BLaER1 treated with 17β-estradiol and CSF1 and Interleukin-3, amounts not matched to agents 10 nM and 100 nM (cell line): Measurements from ENCODE around the gene SPC25.

Experiments used
- H3K27ac ChIP-seq, 11 experiments: shearing (Covaris generic); formaldehyde crosslinking; 2 replicates each; pipeline ENCODE4 v1.8.1; 2022
- H3K27me3 ChIP-seq, 11 experiments: shearing (Covaris generic); formaldehyde crosslinking; 2 replicates each; pipeline ENCODE4 v1.8.1; 2022
- H3K36me3 ChIP-seq, 11 experiments: shearing (Covaris generic); formaldehyde crosslinking; 2 replicates each; pipeline ENCODE4 v1.8.1; 2022
- H3K4me1 ChIP-seq, 10 experiments: shearing (Covaris generic); formaldehyde crosslinking; 2 replicates each; pipeline ENCODE4 v1.8.1; 2022
- H3K4me2 ChIP-seq, 11 experiments: shearing (Covaris generic); formaldehyde crosslinking; 2 replicates each; pipeline ENCODE4 v1.8.1; 2022
- H3K4me3 ChIP-seq, 10 experiments: shearing (Covaris generic); formaldehyde crosslinking; 2 replicates each; pipeline ENCODE4 v1.8.1; 2022
- H3K9ac ChIP-seq, 11 experiments: shearing (Covaris generic); formaldehyde crosslinking; 2 replicates each; pipeline ENCODE4 v1.8.1; 2022
- H3K9me3 ChIP-seq, 11 experiments: shearing (Covaris generic); formaldehyde crosslinking; replicated peaks in 1 of 11; 2 replicates each; pipeline ENCODE4 v1.8.1; 2022
- H4K20me1 ChIP-seq, 11 experiments: shearing (Covaris generic); formaldehyde crosslinking; 2 replicates each; pipeline ENCODE4 v1.8.1; 2022
- Cebpa-rat ChIP-seq, 11 experiments: shearing (Covaris generic); IDR thresholded peaks; 2 replicates each; pipeline ENCODE4 v1.8.1; 2022

SPC25 gene

DNA sequence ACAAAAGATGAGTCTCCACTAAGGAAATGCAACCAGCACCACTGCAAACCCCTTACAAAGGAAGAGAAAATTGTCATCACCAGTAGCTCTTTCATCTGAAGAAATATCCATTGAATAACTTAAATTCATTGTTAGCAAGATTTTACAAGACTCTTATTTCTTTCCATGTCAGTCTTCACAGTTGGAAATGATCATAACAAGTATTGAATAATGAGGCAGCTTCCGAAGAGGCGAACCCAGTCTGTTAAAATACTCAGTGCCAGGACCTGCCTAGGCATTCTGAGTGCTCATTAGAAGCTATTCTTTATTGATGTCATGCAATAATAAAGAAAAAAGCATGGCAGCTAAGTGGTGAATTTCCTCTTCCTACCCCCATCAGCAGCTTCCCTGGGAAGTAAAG lies 54.3 kb downstream of the SPC25 start:
- TF ChIP-seq Cebpa-rat (IDR thresholded peaks at IDR 0.05): no peak
- H3K9ac ChIP-seq: no peak overlapping the region
- H3K27ac ChIP-seq: no peak overlapping the region
- no peak overlapping the region for H3K4me2 ChIP-seq
- H3K27me3 ChIP-seq: no peaks in the 10 kb centered on the region
- no peaks in the 10 kb centered on the region for H3K4me1 ChIP-seq
- H3K4me3 ChIP-seq: no peak overlapping the region
- no peaks in the 10 kb centered on the region for H3K36me3 ChIP-seq
- H4K20me1 ChIP-seq: no peaks in the 10 kb centered on the region
- peaks cover 0 to 8% (median 0%) of the 10 kb centered on the region in 11 experiments; a peak in 5 of 22 replicates for H3K9me3 ChIP-seq

DNA sequence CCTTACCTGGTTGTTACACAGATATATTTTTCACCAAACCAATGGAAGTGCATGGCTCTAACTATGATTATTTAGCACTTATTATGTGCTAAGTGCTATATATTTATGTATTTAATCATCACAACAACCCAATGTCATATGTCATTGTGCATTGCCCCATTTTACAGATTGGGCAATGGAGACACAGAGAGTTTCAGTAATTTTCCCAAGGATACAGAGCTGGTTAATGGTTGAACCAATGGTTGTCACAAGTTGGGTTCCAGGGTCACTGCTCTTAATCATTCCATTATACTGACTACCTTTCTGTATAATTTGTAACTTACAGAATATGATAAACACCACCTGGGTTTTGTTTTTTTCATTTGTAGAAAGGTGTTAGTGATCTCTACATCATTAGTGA lies 58.6 kb downstream of the SPC25 start:
- no peak overlapping the region for H3K4me3 ChIP-seq
- no peak overlapping the region for H3K4me2 ChIP-seq
- H4K20me1 ChIP-seq: no peaks in the 10 kb centered on the region
- no peak overlapping the region for H3K9ac ChIP-seq
- H3K9me3 ChIP-seq: peaks cover 0 to 11% (median 0%) of the 10 kb centered on the region in 11 experiments; a peak in 5 of 22 replicates
- TF ChIP-seq Cebpa-rat (IDR thresholded peaks at IDR 0.05): no peak
- H3K27ac ChIP-seq: no peak overlapping the region
- no peaks in the 10 kb centered on the region for H3K36me3 ChIP-seq
- H3K27me3 ChIP-seq: no peaks in the 10 kb centered on the region
- no peaks in the 10 kb centered on the region for H3K4me1 ChIP-seq

DNA sequence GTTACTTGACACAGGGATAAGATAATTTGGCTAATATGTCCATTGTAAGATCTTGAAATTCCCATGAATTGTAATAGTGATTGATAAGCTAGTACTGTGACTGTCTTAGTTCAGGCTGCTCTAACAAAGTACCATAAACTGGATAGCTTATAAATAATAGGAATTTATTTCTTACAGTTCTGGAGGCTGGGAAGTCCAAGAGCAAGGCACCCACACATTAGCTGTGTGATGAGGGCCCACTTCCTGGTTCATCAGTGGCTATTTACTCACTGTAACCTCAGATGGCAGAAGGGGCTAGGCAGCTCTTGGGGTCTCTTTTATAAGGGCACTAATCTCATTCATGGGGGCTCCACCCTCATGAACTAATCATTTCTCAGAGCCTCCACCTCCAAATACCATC lies 59.3 kb downstream of the SPC25 start:
- H4K20me1 ChIP-seq: no peaks in the 10 kb centered on the region

DNA sequence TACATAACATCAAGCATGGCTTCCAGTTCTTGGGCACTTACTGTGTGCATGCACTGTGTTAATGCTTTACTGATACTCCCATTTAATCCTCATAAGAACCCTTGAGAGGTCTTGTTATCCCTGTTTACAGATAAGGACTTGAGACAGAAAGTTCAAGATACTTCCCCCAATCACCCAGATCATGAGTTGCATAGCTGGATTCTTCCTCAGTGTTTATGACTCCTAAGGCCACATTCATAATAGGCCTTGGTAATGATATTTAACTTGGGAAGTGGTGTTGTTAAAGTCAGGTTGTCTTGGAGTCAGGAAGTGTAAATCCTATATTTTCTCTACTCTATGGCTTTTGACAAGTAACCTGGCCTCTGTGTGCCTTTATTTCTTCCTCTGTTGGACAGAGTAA lies 65.1 kb downstream of the SPC25 start:
- no peaks in the 10 kb centered on the region for H3K27me3 ChIP-seq
- no peak overlapping the region for H3K27ac ChIP-seq
- no peaks in the 10 kb centered on the region for H3K36me3 ChIP-seq
- no peaks in the 10 kb centered on the region for H3K4me1 ChIP-seq
- no peak overlapping the region for H3K9ac ChIP-seq
- no peak for TF ChIP-seq Cebpa-rat (IDR thresholded peaks at IDR 0.05)
- H3K4me3 ChIP-seq: no peak overlapping the region
- H3K4me2 ChIP-seq: no peak overlapping the region
- H3K9me3 ChIP-seq: no peaks in the 10 kb centered on the region
- no peaks in the 10 kb centered on the region for H4K20me1 ChIP-seq

More for the DNA sequence above, 59.3 kb downstream of the SPC25 start:
- Histone ChIP-seq H3K4me1 (no peaks in the 10 kb centered on the region), H3K9me3 (peaks cover 0 to 11% (median 0%) of the 10 kb centered on the region in 11 experiments; a peak in 5 of 22 replicates), H3K36me3 (no peaks in the 10 kb centered on the region), H3K4me2 (no peak overlapping the region), H3K27me3 (no peaks in the 10 kb centered on the region), H3K9ac (no peak overlapping the region), H3K27ac (no peak overlapping the region), H3K4me3 (no peak overlapping the region)
- no peak for TF ChIP-seq Cebpa-rat (IDR thresholded peaks at IDR 0.05)

DNA sequence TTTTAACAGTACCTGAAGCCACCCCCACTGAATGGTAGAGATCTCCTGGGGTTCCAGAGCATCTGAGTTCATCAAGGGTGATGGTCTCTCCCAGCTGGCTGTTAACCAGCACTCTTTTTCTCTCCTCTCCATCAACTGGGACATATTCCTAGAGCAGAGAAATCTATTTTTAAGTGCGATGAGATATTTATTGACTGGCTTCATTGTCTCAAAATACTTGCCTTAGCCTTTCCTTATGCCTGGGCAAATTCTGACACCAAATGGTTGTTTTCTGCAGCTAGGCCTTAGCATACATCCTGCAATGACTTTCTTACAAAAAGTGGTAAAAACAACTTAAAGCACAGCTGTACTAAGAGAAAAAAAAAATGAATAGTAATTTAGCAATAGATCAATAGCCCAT lies 68.2 kb downstream of the SPC25 start:
- Histone ChIP-seq H3K9ac (no peak overlapping the region), H3K27me3 (no peaks in the 10 kb centered on the region), H3K4me3 (no peak overlapping the region), H3K4me1 (peaks cover 0 to 6% (median 0%) of the 10 kb centered on the region in 10 experiments; a peak in 1 of 20 replicates), H4K20me1 (no peaks in the 10 kb centered on the region), H3K27ac (no peak overlapping the region), H3K9me3 (no peaks in the 10 kb centered on the region), H3K36me3 (no peaks in the 10 kb centered on the region), H3K4me2 (no peak overlapping the region)
- no peak for TF ChIP-seq Cebpa-rat (IDR thresholded peaks at IDR 0.05)

DNA sequence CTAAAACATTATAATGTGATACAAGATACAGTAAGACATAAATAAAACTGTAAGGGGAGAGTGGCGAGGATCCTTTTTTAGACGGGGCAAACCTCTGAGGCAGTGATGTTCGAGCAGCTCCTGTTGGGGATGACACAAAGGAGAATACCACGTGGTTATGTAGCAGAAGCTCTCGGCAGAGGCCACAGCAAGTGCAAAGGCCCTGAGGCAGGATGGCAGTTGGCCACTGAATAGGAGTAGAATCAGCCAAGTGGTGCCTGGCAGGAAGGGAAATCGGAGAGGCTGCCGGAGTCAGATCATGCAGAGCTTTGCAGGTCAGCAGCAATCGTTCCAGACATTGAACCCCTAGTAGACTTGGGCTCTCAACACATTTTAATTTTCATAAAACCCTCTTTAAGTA lies 68.7 kb downstream of the SPC25 start:
- H3K27me3 ChIP-seq: no peaks in the 10 kb centered on the region
- no peak for TF ChIP-seq Cebpa-rat (IDR thresholded peaks at IDR 0.05)
- H3K4me3 ChIP-seq: no peak overlapping the region
- no peak overlapping the region for H3K4me2 ChIP-seq
- no peak overlapping the region for H3K9ac ChIP-seq
- no peaks in the 10 kb centered on the region for H3K9me3 ChIP-seq
- H3K36me3 ChIP-seq: no peaks in the 10 kb centered on the region
- H4K20me1 ChIP-seq: no peaks in the 10 kb centered on the region
- no peak overlapping the region for H3K27ac ChIP-seq
- peaks cover 0 to 6% (median 0%) of the 10 kb centered on the region in 10 experiments; a peak in 1 of 20 replicates for H3K4me1 ChIP-seq
